Lung (tissue), 12 donors: ENCODE results near the gene GPX3. TPM values are rescaled to one million over a fixed set of nuclear protein-coding genes. Genes with fewer than 3 reads are reported as not detected.

Source experiments
- ATAC-seq: fragments of 200-7000 bp; cut with Tn5 transposase; one replicate; pipeline ENCODE4 v1.9.1; 2020; ENCODE audit warnings: moderate number of reproducible peaks; ENCODE audit not compliant: insufficient read depth, low FRiP score
- DNase-seq, 3 donors: peaks; one replicate each; pipeline ENCODE4 v3.0.0-alpha.2; 2013 to 2017
- H3K27ac ChIP-seq, 2 donors: one replicate each; pipeline ENCODE4 v1.5.1; 2013; ENCODE audit warnings: mild to moderate bottlenecking in 2 of 2, moderate library complexity in 2 of 2, control low read depth in 1 of 2, inconsistent platforms in 1 of 2, low read depth in 1 of 2, low read length in 1 of 2
- H3K27me3 ChIP-seq, 3 donors: one replicate each; pipeline ENCODE4 v1.5.1; 2013; ENCODE audit warnings: low read length in 2 of 3; ENCODE audit not compliant: control insufficient read depth in 3 of 3, insufficient read depth in 3 of 3
- H3K36me3 ChIP-seq, 4 donors: one replicate each; pipeline ENCODE4 v1.5.1; 2013; ENCODE audit warnings: low read length in 4 of 4, mild to moderate bottlenecking in 1 of 4, moderate library complexity in 1 of 4; ENCODE audit not compliant: control insufficient read depth in 4 of 4, insufficient read depth in 4 of 4
- H3K4me1 ChIP-seq, 5 donors: one replicate each; pipeline ENCODE4 v1.5.1; 2013; ENCODE audit warnings: low read length in 5 of 5, mild to moderate bottlenecking in 2 of 5, moderate library complexity in 1 of 5; ENCODE audit not compliant: control insufficient read depth in 5 of 5, insufficient read depth in 5 of 5
- H3K4me3 ChIP-seq: one replicate; pipeline ENCODE4 v1.5.1; 2013; ENCODE audit warnings: mild to moderate bottlenecking, control low read depth, moderate library complexity
- H3K9ac ChIP-seq, 2 donors: one replicate each; pipeline ENCODE4 v1.5.1; 2013; ENCODE audit warnings: low read length in 2 of 2, control low read depth in 1 of 2; ENCODE audit not compliant: insufficient read depth in 1 of 2
- H3K9me3 ChIP-seq, 4 donors: one replicate each; pipeline ENCODE4 v1.5.1; 2013; ENCODE audit warnings: low read length in 3 of 4, mild to moderate bottlenecking in 1 of 4, moderate library complexity in 1 of 4; ENCODE audit not compliant: control insufficient read depth in 4 of 4, insufficient read depth in 3 of 4
- WGBS, 2 donors: extraction: QIAGEN DNeasy Blood & Tissue Kit; methylation state at CpG; one replicate each; pipeline ENCODE4 v1.1.7; 2013; 5-methylcytosine and 5-hydroxymethylcytosine counted together
- polyA plus RNA-seq, 2 donors: library from polyadenylated mRNA; stranded (reverse); fragments of 200-250 nt; gene quantifications; one replicate each; pipeline ENCODE4 v1.2.1, GENCODE V29; 2013
- total RNA-seq, 2 donors: library from RNA; depleted of rRNA in 1 of 2; stranded (reverse); fragments of >200 nt in 1 of 2; gene quantifications; one replicate each; pipeline ENCODE4 v1.2.1, GENCODE V29; 2014 to 2021
- TF ChIP-seq, protein P1 (sequence below): IDR thresholded peaks from 2 replicates; pipeline ENCODE4 v1.5.1; 2012; ENCODE audit warnings: mild to moderate bottlenecking; ENCODE audit errors: control extremely low read depth, extremely low read depth
- donor health status: control.
- donor health status: control.
- donor health status: Bipolar disorder and iron deficiency.
- donor health status: healthy.
- donor health status: DM: yes; HTN: yes; CAD: no.

Gene GPX3
- total and polyA plus RNA-seq, 4 donors = 99.0 to 1,457 (median 826) TPM

DNA sequence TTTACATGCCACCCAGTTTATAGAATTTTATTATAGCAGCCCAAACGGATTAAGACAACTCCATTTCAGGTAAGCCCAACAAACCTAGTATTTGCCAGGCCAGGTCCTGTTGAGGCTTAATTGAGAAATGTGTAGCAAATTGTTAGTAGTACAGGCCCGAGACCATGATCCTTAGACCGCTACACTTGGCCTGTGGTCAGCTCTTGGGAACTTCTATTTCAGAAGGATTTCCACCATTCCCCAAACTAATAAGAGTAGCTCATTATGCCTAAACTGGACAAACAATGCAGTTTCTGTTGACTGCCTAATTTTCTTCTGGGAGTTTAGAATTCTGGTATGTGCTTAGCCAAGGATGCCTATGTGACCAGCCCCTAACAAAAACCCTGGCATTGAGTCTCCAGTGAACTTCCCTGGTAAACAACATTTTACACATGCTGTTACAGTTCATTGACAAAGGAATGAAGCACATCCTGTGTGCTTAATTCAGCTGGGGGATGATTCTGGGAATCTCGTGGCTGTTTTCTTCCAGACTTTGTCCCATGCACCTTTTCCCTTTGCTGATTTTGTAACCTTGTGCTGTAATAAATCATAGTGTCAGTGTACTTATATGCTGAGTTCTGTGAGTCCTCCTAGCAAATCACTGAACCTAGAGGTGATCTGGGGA is 5.6 kb upstream of the GPX3 start:
- WGBS, 2 donors = 80 to 87% methylated on average over 4 of the region's 4 CpGs
- Histone ChIP-seq H3K36me3 (no peaks in the 10 kb centered on the region), H3K27me3 (no peaks in the 10 kb centered on the region), H3K9me3 (no peaks in the 10 kb centered on the region), H3K9ac (no peak overlapping the region), H3K27ac (no peak overlapping the region), H3K4me3 (no peak overlapping the region), H3K4me1 (peaks cover 0 to 23% (median 1%) of the 10 kb centered on the region in 5 donors)
- no peak for ATAC-seq
- peak in 2 of 3 donors; percentile 38 to 52 for DNase-seq
- TF ChIP-seq, protein P1, sequence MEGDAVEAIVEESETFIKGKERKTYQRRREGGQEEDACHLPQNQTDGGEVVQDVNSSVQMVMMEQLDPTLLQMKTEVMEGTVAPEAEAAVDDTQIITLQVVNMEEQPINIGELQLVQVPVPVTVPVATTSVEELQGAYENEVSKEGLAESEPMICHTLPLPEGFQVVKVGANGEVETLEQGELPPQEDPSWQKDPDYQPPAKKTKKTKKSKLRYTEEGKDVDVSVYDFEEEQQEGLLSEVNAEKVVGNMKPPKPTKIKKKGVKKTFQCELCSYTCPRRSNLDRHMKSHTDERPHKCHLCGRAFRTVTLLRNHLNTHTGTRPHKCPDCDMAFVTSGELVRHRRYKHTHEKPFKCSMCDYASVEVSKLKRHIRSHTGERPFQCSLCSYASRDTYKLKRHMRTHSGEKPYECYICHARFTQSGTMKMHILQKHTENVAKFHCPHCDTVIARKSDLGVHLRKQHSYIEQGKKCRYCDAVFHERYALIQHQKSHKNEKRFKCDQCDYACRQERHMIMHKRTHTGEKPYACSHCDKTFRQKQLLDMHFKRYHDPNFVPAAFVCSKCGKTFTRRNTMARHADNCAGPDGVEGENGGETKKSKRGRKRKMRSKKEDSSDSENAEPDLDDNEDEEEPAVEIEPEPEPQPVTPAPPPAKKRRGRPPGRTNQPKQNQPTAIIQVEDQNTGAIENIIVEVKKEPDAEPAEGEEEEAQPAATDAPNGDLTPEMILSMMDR = no peak

- no peak overlapping the region for H3K9ac ChIP-seq
- H3K4me3 ChIP-seq = no peak overlapping the region
- peaks cover 0 to 31% (median 3%) of the 10 kb centered on the region in 5 donors for H3K4me1 ChIP-seq
- 89 to 91% methylated on average over 7 of the region's 7 CpGs for WGBS, 2 donors
- no peak for ATAC-seq
- no peaks in the 10 kb centered on the region for H3K9me3 ChIP-seq
- DNase-seq = no peak
- no peaks in the 10 kb centered on the region for H3K27me3 ChIP-seq
- no peaks in the 10 kb centered on the region for H3K36me3 ChIP-seq
- H3K27ac ChIP-seq = peak overlapping the region in 1 of 2 donors; percentile 34
- TF ChIP-seq, protein P1 = no peak
Observed at GRCh38 chr5:151015974-151016587, 4.3 kb upstream of the GPX3 start.

GRCh38 chr5:151016700-151017099 is 3.7 kb upstream of the GPX3 start:
- Histone ChIP-seq H3K4me3 (no peak overlapping the region), H3K27me3 (no peaks in the 10 kb centered on the region), H3K36me3 (no peaks in the 10 kb centered on the region), H3K27ac (no peak overlapping the region), H3K9me3 (no peaks in the 10 kb centered on the region), H3K9ac (no peak overlapping the region), H3K4me1 (peaks cover 0 to 35% (median 3%) of the 10 kb centered on the region in 5 donors)
- TF ChIP-seq, protein P1 = no peak
- peak in 1 of 3 donors; percentile 47 for DNase-seq
- 45 to 50% methylated on average over 5 of the region's 5 CpGs for WGBS, 2 donors
- no peak for ATAC-seq
